Hematopoietic multipotent progenitor cell treated with erythropoietin and hydrocortisone succinate and interleukin-3 and kit ligand, for 15 days (in vitro differentiated cells): ENCODE results near the gene GSTK1.

Source experiments
- DNase-seq: peaks from one replicate; pipeline ENCODE4 v3.0.0-alpha.2; 2015; ENCODE audit warnings: low spot score

The GSTK1 gene

GRCh38 chr7:143296686-143297085 lies 33.4 kb downstream of the GSTK1 start:
- DNase-seq: no peak

GRCh38 chr7:143299346-143299745 lies 36.1 kb downstream of the GSTK1 start:
- no peak for DNase-seq

- DNase-seq: peak; percentile 47
Observed at GRCh38 chr7:143299840-143300239, 36.6 kb downstream of the GSTK1 start.

GRCh38 chr7:143300959-143301935 lies 38.0 kb downstream of the GSTK1 start:
- no peak for DNase-seq

GRCh38 chr7:143303733-143304132 lies 40.5 kb downstream of the GSTK1 start:
- DNase-seq: no peak

- no peak for DNase-seq
Observed at GRCh38 chr7:143304938-143305337, 41.7 kb downstream of the GSTK1 start.

- peak; percentile 71 for DNase-seq
Observed at GRCh38 chr7:143305423-143306070, 42.3 kb downstream of the GSTK1 start.

- no peak for DNase-seq
Observed at GRCh38 chr7:143308632-143309031, 45.4 kb downstream of the GSTK1 start.

- no peak for DNase-seq
Observed at GRCh38 chr7:143314127-143314526, 50.9 kb downstream of the GSTK1 start.

GRCh38 chr7:143315776-143316175 lies 52.5 kb downstream of the GSTK1 start, which contains the start of gene CLCN1:
TSS of gene CLCN1 (plus strand) at chr7:143316111. CDS start at chr7:143316213, 102 bp downstream.
- DNase-seq: no peak

- DNase-seq: no peak
Observed at GRCh38 chr7:143316492-143316891, 53.3 kb downstream of the GSTK1 start.

- no peak for DNase-seq
Observed at GRCh38 chr7:143318661-143319060, 55.4 kb downstream of the GSTK1 start.
